Ishikawa (cell line): ENCODE results near the gene COG6.

Experiments
- CEBPB ChIP-seq: IDR thresholded peaks from 2 replicates; pipeline ENCODE4 v1.6.1; 2012
- CREB1 ChIP-seq: IDR thresholded peaks from 2 replicates; pipeline ENCODE4 v1.6.1; 2012; ENCODE audit warnings: low read depth
- EGR1 ChIP-seq: IDR thresholded peaks from 2 replicates; pipeline ENCODE4 v1.6.1; 2012
- EP300 ChIP-seq: IDR thresholded peaks from 2 replicates; pipeline ENCODE4 v1.6.1; 2012; ENCODE audit warnings: borderline replicate concordance
- FOXM1 ChIP-seq: IDR thresholded peaks from 2 replicates; pipeline ENCODE4 v1.6.1; 2012; ENCODE audit warnings: low read depth, borderline replicate concordance
- MAX ChIP-seq: IDR thresholded peaks from 2 replicates; pipeline ENCODE4 v1.6.1; 2012
- REST ChIP-seq: IDR thresholded peaks from 2 replicates; pipeline ENCODE4 v1.6.1; 2012; ENCODE audit warnings: low read depth, mild to moderate bottlenecking
- TAF1 ChIP-seq: IDR thresholded peaks from 2 replicates; pipeline ENCODE4 v1.6.1; 2012; ENCODE audit warnings: low read depth, mild to moderate bottlenecking
- TCF12 ChIP-seq: IDR thresholded peaks from 2 replicates; pipeline ENCODE4 v1.6.1; 2012; ENCODE audit warnings: low read depth
- USF1 ChIP-seq: IDR thresholded peaks from 2 replicates; pipeline ENCODE4 v1.6.1; 2012

GRCh38 chr13:39656325-39656677, 839 bp downstream of the COG6 start:
- TF ChIP-seq EP300 (no peak), EGR1 (no peak), CEBPB (no peak), REST (no peak), TAF1 (no peak), MAX (no peak), TCF12 (no peak), FOXM1 (no peak), CREB1 (no peak), USF1 (no peak)
